ENCODE measurements around the gene ZDHHC4. TPM values are rescaled to one million over a fixed set of nuclear protein-coding genes. Genes with fewer than 3 reads are reported as not detected.

Gene ZDHHC4
- total and polyA plus RNA-seq, 2 of the 13 experiments (the other 11 are each of a cell fraction or from before 2014, with no cell fraction given) = 83.2 to 188 TPM

GRCh38 chr7:6529643-6530042, 47.6 kb upstream of the ZDHHC4 start:
- in situ Hi-C loops (cut with HindIII; ENCODE audit: extremely low pct_ligation_motif_present, low pct_unique_long_range_greater_than_20kb) (no loop called here), intact Hi-C loops (cut with micrococcal nuclease; ENCODE audit: unreplicated experiment) (no loop called here)
- peak; percentile 15 for DNase-seq (ENCODE audit: low spot score)
- BruUV-seq (replicated peaks) = no TSS peak
- Histone ChIP-seq H3K4me3 (replicated peaks in 1 of 3; ENCODE audit: insufficient read depth in 1 of 3, low read depth in 2 of 3, low read length in 3 of 3) (peak overlapping the region in 1 of 3 experiments; percentile 48; a peak in 1 of 6 replicates), H3K36me3 (replicated peaks in 1 of 2; ENCODE audit: control insufficient read depth in 1 of 2, insufficient read depth in 2 of 2, low read length in 2 of 2) (no peaks in the 10 kb centered on the region), H3K27ac (ENCODE audit: extremely low read length, insufficient read depth, low read length) (no peak overlapping the region), H3K4me1 (ENCODE audit: insufficient read depth, low read length) (peaks cover 35% of the 10 kb centered on the region), H3K4me2 (ENCODE audit: low read depth, low read length) (peak overlapping the region; percentile 51; the same call in 1 of the 2 replicates), H3K79me2 (ENCODE audit: insufficient read depth, low read length) (no peaks in the 10 kb centered on the region), H2AFZ (ENCODE audit: low read length) (no peak overlapping the region), H4K20me1 (ENCODE audit: insufficient read depth, low read length) (no peaks in the 10 kb centered on the region), H3K9ac (ENCODE audit: insufficient read depth, low read depth, low read length) (no peak overlapping the region), H3K9me3 (ENCODE audit: low read length) (no peaks in the 10 kb centered on the region), H3K27me3 (ENCODE audit: control insufficient read depth in 1 of 2, insufficient read depth in 2 of 2, low read length in 2 of 2) (peaks cover 17 to 66% of the 10 kb centered on the region in 2 experiments)
- ATAC-seq = peak; percentile 17; the same call in 2 of the 3 replicates
- WGBS (ENCODE audit: low lambda C conversion rate) = 4% methylated on average over 5 of the region's 6 CpGs
- ChIA-PET POLR2A (no interaction called here), CTCF (ENCODE audit: low intra/inter-chr PET ratio, low total read pairs) (no interaction called here)
- no peak for FAIRE-seq
- TF ChIP-seq SALL1 (CRISPR knock-in tag; IDR thresholded peaks at IDR 0.05) = no peak
- TF ChIP-seq ZNF788 (CRISPR knock-in tag; IDR thresholded peaks at IDR 0.05; ENCODE audit: borderline replicate concordance) = no peak
- no peak for TF ChIP-seq RELA (CRISPR knock-in tag; IDR thresholded peaks at IDR 0.05)
- TF ChIP-seq ZFY (CRISPR knock-in tag; IDR thresholded peaks at IDR 0.05) = 0 out of 2 replicates have a peak, but pooled peaks have one; percentile 12
- peak; percentile 82 for TF ChIP-seq GFI1 (CRISPR knock-in tag; IDR thresholded peaks at IDR 0.05; ENCODE audit: borderline replicate concordance)
- TF ChIP-seq ZNF362 (CRISPR knock-in tag; IDR thresholded peaks at IDR 0.05; ENCODE audit: borderline replicate concordance) = peak; percentile 83; the same call in 1 of the 2 replicates
- TF ChIP-seq CENPBD1 (CRISPR knock-in tag; IDR thresholded peaks at IDR 0.05; ENCODE audit: borderline replicate concordance, low read depth) = no peak
- TF ChIP-seq HIVEP1 (CRISPR knock-in tag; IDR thresholded peaks at IDR 0.05) = no peak
